Adrenal gland (tissue), 12 donors: ENCODE results near the gene RPL36A. TPM values are rescaled to one million over a fixed set of nuclear protein-coding genes. Genes with fewer than 3 reads are reported as not detected.

Source experiments
- DNase-seq, 7 donors: peaks; one replicate each; pipeline ENCODE4 v3.0.0-alpha.2; 2019 to 2020
- H3K27ac ChIP-seq, 5 donors: fragments of 200-600 bp; sonication (generic) in 4 of 5; 1 replicate in 3 of 5; 2 replicates in 2 of 5; pipeline versions ENCODE4 v1.5.1 to v1.8.0; 2016 to 2020; ENCODE audit warnings: mild to moderate bottlenecking in 1 of 5
- H3K27me3 ChIP-seq: fragments of 200-600 bp; 2 replicates; pipeline ENCODE4 v1.8.0; 2021
- H3K36me3 ChIP-seq, 2 donors: fragments of 200-600 bp; replicated peaks in 1 of 2; 1 replicate in 1 of 2; 2 replicates in 1 of 2; pipeline versions ENCODE4 v1.5.1 to v1.8.0; 2018 to 2022
- H3K4me1 ChIP-seq, 2 donors: fragments of 200-600 bp; replicated peaks in 1 of 2; 1 replicate in 1 of 2; 2 replicates in 1 of 2; pipeline versions ENCODE4 v1.5.1 to v1.8.0; 2018 to 2021
- H3K4me3 ChIP-seq, 4 donors: fragments of 200-600 bp; sonication (generic) in 3 of 4; one replicate each; pipeline ENCODE4 v1.5.1; 2016 to 2018
- H3K9me3 ChIP-seq, 3 donors: fragments of 200-600 bp; sonication (generic) in 1 of 3; replicated peaks in 1 of 3; 1 replicate in 2 of 3; 2 replicates in 1 of 3; pipeline versions ENCODE4 v1.5.1 to v1.8.0; 2016 to 2021
- CTCF ChIP-seq, 6 experiments: fragments of 450-650 bp in 4 of 6; fragments of 200-600 bp in 2 of 6; sonication (generic) in 1 of 6; IDR thresholded peaks; 1 replicate in 5 of 6; 2 replicates in 1 of 6; pipeline versions ENCODE4 v1.5.1 to v1.8.0; 2016 to 2021; ENCODE audit warnings: antibody characterized with exemption in 6 of 6, mild to moderate bottlenecking in 2 of 6, moderate library complexity in 1 of 6
- POLR2A ChIP-seq, 2 donors: fragments of 450-650 bp; IDR thresholded peaks; one replicate each; pipeline ENCODE4 v1.6.1; 2017; ENCODE audit warnings: antibody characterized with exemption in 2 of 2, mild to moderate bottlenecking in 2 of 2, moderate library complexity in 1 of 2
- WGBS, 4 donors: extraction: QIAGEN DNeasy Blood & Tissue Kit in 2 of 4; methylation state at CpG; one replicate each; pipeline versions ENCODE4 v1.1.5 to v1.1.7; 2013 to 2017; 5-methylcytosine and 5-hydroxymethylcytosine counted together
- intact Hi-C, 2 donors: fragments of 100-400 bp; cut with DNase I; formaldehyde crosslinking; loops; one replicate each; pipeline versions ENCODE4 v1.14.1 to v1.15.0; 2022 to 2023
- polyA plus RNA-seq, 3 donors: library from polyadenylated mRNA; stranded (reverse); fragments of 200-250 nt in 2 of 3; fragments of 350-450 nt in 1 of 3; fragmentation: Illumina TruSeq in 1 of 3; extraction: RNeasy Lipid Tissue Mini Kit (QIAGEN cat#74804) in 1 of 3; gene quantifications; one replicate each; pipeline ENCODE4 v1.2.3, GENCODE V29; 2013 to 2014
- total RNA-seq, 9 donors: library from RNA; depleted of rRNA in 4 of 9; stranded (reverse); fragments of >200 nt in 4 of 9; fragments of 120-200 nt in 1 of 9; fragmentation: NEBNext Ultra II Directional in 1 of 9; extraction: Animal tissue kit (Norgen Biotek cat#: 25700) in 1 of 9; gene quantifications; one replicate each; pipeline versions ENCODE4 v1.1.0 to v1.2.4, GENCODE V29; 2013 to 2023
- donor health status: healthy with polysubstance abuse.
- donor health status: Bipolar disorder and iron deficiency.
- donor health status: DM: yes; HTN: yes; CAD: no.
- donor health status: DM: no; HTN: no; CAD: no.
- donor health status: DM: no; HTN: no; CAD: no.
- donor health status: DM: yes; HTN: yes; CAD: no.

Gene RPL36A
- total and polyA plus RNA-seq, 12 donors, result 122 to 3,551 (median 851) TPM

- Histone ChIP-seq H3K4me3 (no peak overlapping the region), H3K36me3 (no peaks in the 10 kb centered on the region), H3K4me1 (no peaks in the 10 kb centered on the region), H3K27ac (no peak overlapping the region), H3K9me3 (no peaks in the 10 kb centered on the region), H3K27me3 (peaks cover 27% of the 10 kb centered on the region)
- intact Hi-C loops, result no loop called here
- no peak for DNase-seq
- TF ChIP-seq POLR2A (IDR thresholded peaks at IDR 0.05) (no peak), CTCF (IDR thresholded peaks at IDR 0.05) (no peak)
These were observed 22.0 kb upstream of the RPL36A start for GRCh38 chrX:101368800-101369199.

GRCh38 chrX:101369687-101370086 lies 21.1 kb upstream of the RPL36A start:
- Histone ChIP-seq H3K27ac (no peak overlapping the region), H3K4me1 (no peaks in the 10 kb centered on the region), H3K4me3 (no peak overlapping the region), H3K36me3 (no peaks in the 10 kb centered on the region), H3K9me3 (no peaks in the 10 kb centered on the region), H3K27me3 (peaks cover 27% of the 10 kb centered on the region)
- TF ChIP-seq CTCF (IDR thresholded peaks at IDR 0.05) (no peak), POLR2A (IDR thresholded peaks at IDR 0.05) (no peak)
- no peak for DNase-seq
- 56 to 69% (median 67%) methylated on average over 6 of the region's 6 CpGs for WGBS, 4 donors
- intact Hi-C loops, result no loop called here

GRCh38 chrX:101370888-101371504 lies 19.8 kb upstream of the RPL36A start:
- 39 to 63% (median 50%) methylated on average over 3 of the region's 3 CpGs for WGBS, 4 donors
- DNase-seq, result no peak
- TF ChIP-seq CTCF (IDR thresholded peaks at IDR 0.05) (no peak), POLR2A (IDR thresholded peaks at IDR 0.05) (no peak)
- no peaks in the 10 kb centered on the region for H3K36me3 ChIP-seq
- peaks cover 27% of the 10 kb centered on the region for H3K27me3 ChIP-seq
- no peak overlapping the region for H3K4me3 ChIP-seq
- intact Hi-C loops, result no loop called here
- H3K27ac ChIP-seq, result no peak overlapping the region
- H3K4me1 ChIP-seq, result no peaks in the 10 kb centered on the region
- H3K9me3 ChIP-seq, result no peaks in the 10 kb centered on the region

- WGBS, 4 donors, result 42 to 74% (median 51%) methylated on average over 1 of the region's 1 CpG
These were observed 13.3 kb upstream of the RPL36A start for GRCh38 chrX:101377547-101377946.

More at GRCh38 chrX:101377547-101377946, 13.3 kb upstream of the RPL36A start:
- intact Hi-C loops, result no loop called here
- H3K9me3 ChIP-seq, result no peaks in the 10 kb centered on the region
- H3K27me3 ChIP-seq, result peaks cover 5% of the 10 kb centered on the region
- H3K27ac ChIP-seq, result no peak overlapping the region
- no peaks in the 10 kb centered on the region for H3K36me3 ChIP-seq
- H3K4me1 ChIP-seq, result no peaks in the 10 kb centered on the region
- DNase-seq, result no peak
- TF ChIP-seq CTCF (IDR thresholded peaks at IDR 0.05) (no peak), POLR2A (IDR thresholded peaks at IDR 0.05) (no peak)
- no peak overlapping the region for H3K4me3 ChIP-seq
